Activated CD8-positive, alpha-beta T cell treated with anti-CD3 and anti-CD28 coated beads for 36 hours (primary cell): ENCODE results near the gene ZMYM4. TPM values are rescaled to one million over a fixed set of nuclear protein-coding genes. Genes with fewer than 3 reads are reported as not detected.

ENCODE experiments used
- ATAC-seq: fragments of 200-7000 bp; cut with Tn5 transposase; one replicate; pipeline ENCODE4 v1.10.0; 2021; ENCODE audit warnings: mild to moderate bottlenecking, moderate library complexity
- CTCF ChIA-PET: fragments of 350-600 bp; sonication (Branson Sonifier 250); formaldehyde crosslinking; loops from one replicate; lab custom pipeline; 2021; ENCODE audit warnings: antibody characterized with exemption; lab: Charles Lee
- POLR2A ChIA-PET: fragments of 350-600 bp; sonication (Branson Sonifier 250); formaldehyde crosslinking; loops from one replicate; lab custom pipeline; 2021; ENCODE audit warnings: antibody characterized with exemption; lab: Charles Lee
- DNase-seq: peaks from one replicate; pipeline ENCODE4 v3.0.0-alpha.2; 2020
- H3K27ac Mint-ChIP-seq: one replicate; pipeline ENCODE4 v1.8.0; 2021; ENCODE audit warnings: mild to moderate bottlenecking, mixed read lengths
- H3K27me3 Mint-ChIP-seq: one replicate; pipeline ENCODE4 v1.8.0; 2021; ENCODE audit warnings: mixed read lengths
- H3K36me3 Mint-ChIP-seq: one replicate; pipeline ENCODE4 v1.8.0; 2021; ENCODE audit warnings: low read depth, mixed read lengths
- H3K4me1 Mint-ChIP-seq: one replicate; pipeline ENCODE4 v1.8.0; 2021; ENCODE audit warnings: low read depth, mixed read lengths
- H3K4me3 Mint-ChIP-seq: one replicate; pipeline ENCODE4 v1.8.0; 2021; ENCODE audit warnings: mild to moderate bottlenecking, moderate library complexity, mixed read lengths
- H3K9me3 Mint-ChIP-seq: one replicate; pipeline ENCODE4 v1.8.0; 2021; ENCODE audit warnings: mixed read lengths
- CTCF ChIP-seq: fragments of 200-600 bp; IDR thresholded peaks from one replicate; pipeline ENCODE4 v1.8.0; 2022; ENCODE audit warnings: antibody characterized with exemption, mild to moderate bottlenecking
- intact Hi-C: fragments of 100-400 bp; cut with micrococcal nuclease; formaldehyde crosslinking; loops from one replicate; pipeline ENCODE4 v1.10.0; 2022
- total RNA-seq, 2 experiments: library from RNA; stranded (reverse); gene quantifications; one replicate each; pipeline ENCODE4 v1.2.3, GENCODE V29; 2021

ZMYM4 gene
- total RNA-seq, 2 experiments from 2014 or later, result 26.0 to 31.6 TPM

GRCh38 chr1:35398739-35399138 lies 130.2 kb downstream of the ZMYM4 start:
- Mint-ChIP-seq H3K36me3 (peaks cover 38% of the 10 kb centered on the region), H3K9me3 (no peaks in the 10 kb centered on the region), H3K27me3 (no peaks in the 10 kb centered on the region), H3K4me1 (peaks cover 4% of the 10 kb centered on the region), H3K4me3 (no peak overlapping the region), H3K27ac (no peak overlapping the region)
- intact Hi-C loops, result no loop called here
- no peak for ATAC-seq
- TF ChIP-seq CTCF, result no peak
- ChIA-PET CTCF (no interaction called here), POLR2A (no interaction called here)
- DNase-seq, result no peak

GRCh38 chr1:35401049-35401448 lies 132.5 kb downstream of the ZMYM4 start:
- no peak for DNase-seq
- no peak for TF ChIP-seq CTCF
- ATAC-seq, result no peak
- intact Hi-C loops, result no loop called here
- Mint-ChIP-seq H3K4me3 (no peak overlapping the region), H3K9me3 (no peaks in the 10 kb centered on the region), H3K4me1 (peaks cover 4% of the 10 kb centered on the region), H3K27ac (no peak overlapping the region), H3K36me3 (peaks cover 28% of the 10 kb centered on the region), H3K27me3 (no peaks in the 10 kb centered on the region)
- ChIA-PET POLR2A (no interaction called here), CTCF (no interaction called here)

- Mint-ChIP-seq H3K36me3 (peaks cover 28% of the 10 kb centered on the region), H3K27me3 (no peaks in the 10 kb centered on the region), H3K9me3 (no peaks in the 10 kb centered on the region), H3K4me3 (no peak overlapping the region), H3K27ac (no peak overlapping the region), H3K4me1 (no peaks in the 10 kb centered on the region)
- POLR2A ChIA-PET, result no interaction called here
- ATAC-seq, result no peak
- TF ChIP-seq CTCF, result no peak
- intact Hi-C loops, result no loop called here
- CTCF ChIA-PET, result no interaction called here
- DNase-seq, result no peak
Observed at GRCh38 chr1:35406103-35406502, 137.6 kb downstream of the ZMYM4 start.

GRCh38 chr1:35407743-35408142 lies 139.2 kb downstream of the ZMYM4 start:
- no peak overlapping the region for H3K4me3 Mint-ChIP-seq
- TF ChIP-seq CTCF, result no peak
- H3K4me1 Mint-ChIP-seq, result no peaks in the 10 kb centered on the region
- H3K36me3 Mint-ChIP-seq, result peaks cover 22% of the 10 kb centered on the region
- intact Hi-C loops, result no loop called here
- H3K27ac Mint-ChIP-seq, result no peak overlapping the region
- DNase-seq, result no peak
- CTCF ChIA-PET, result no interaction called here
- no peaks in the 10 kb centered on the region for H3K27me3 Mint-ChIP-seq
- ATAC-seq, result no peak
- H3K9me3 Mint-ChIP-seq, result no peaks in the 10 kb centered on the region
- POLR2A ChIA-PET, result no interaction called here

- no peaks in the 10 kb centered on the region for H3K4me1 Mint-ChIP-seq
- POLR2A ChIA-PET, result no interaction called here
- H3K36me3 Mint-ChIP-seq, result peaks cover 22% of the 10 kb centered on the region
- H3K9me3 Mint-ChIP-seq, result no peaks in the 10 kb centered on the region
- DNase-seq (no peak), ATAC-seq (no peak)
- CTCF ChIA-PET, result no interaction called here
- no peak overlapping the region for H3K27ac Mint-ChIP-seq
- TF ChIP-seq CTCF, result no peak
- intact Hi-C loops, result no loop called here
- no peak overlapping the region for H3K4me3 Mint-ChIP-seq
- no peaks in the 10 kb centered on the region for H3K27me3 Mint-ChIP-seq
Observed at GRCh38 chr1:35408925-35409324, 140.4 kb downstream of the ZMYM4 start.
